HepG2 (cell line): ENCODE results near the gene PLEKHM2. TPM values are rescaled to one million over a fixed set of nuclear protein-coding genes. Genes with fewer than 3 reads are reported as not detected.

Experiments
- ATAC-seq: fragments of 200-7000 bp; cut with Tn5 transposase; 3 replicates; pipeline ENCODE4 v1.9.1; 2020; ENCODE audit warnings: mild to moderate bottlenecking, moderate library complexity
- BruUV-seq: library from RNA; stranded (reverse); fragments of 400-500 nt; replicated peaks from 2 replicates; lab custom pipeline; 2021; lab: Mats Ljungman, UMichigan
- CTCF ChIA-PET: fragments of 300-600 bp; formaldehyde crosslinking; extraction: SDS; loops from one replicate; lab custom pipeline; 2021; ENCODE audit warnings: low total read pairs, inconsistent platforms, low intra/inter-chr PET ratio; lab: Yijun Ruan, JAX
- POLR2A ChIA-PET: fragments of 350-600 bp; sonication (Branson Sonifier 250); formaldehyde crosslinking; loops from one replicate; lab custom pipeline; 2020; ENCODE audit warnings: antibody characterized with exemption, inconsistent platforms; lab: Yijun Ruan, JAX
- DNase-seq: peaks from one replicate; pipeline ENCODE4 v3.0.0-alpha.2; 2015; ENCODE audit warnings: low spot score
- FAIRE-seq: peaks from 3 replicates; lab custom pipeline; 2011; peaks lifted over from hg19 to GRCh38; lab: Jason Lieb, UNC
- H2AFZ ChIP-seq: one replicate; pipeline ENCODE4 v1.6.1; 2011; ENCODE audit warnings: low read length, inconsistent platforms
- H3K27ac ChIP-seq: fragments of 300-600 bp; 3 replicates; pipeline ENCODE4 v1.8.0; 2011; ENCODE audit warnings: mixed run types, mild to moderate bottlenecking, mixed read lengths, low read length, inconsistent platforms; ENCODE audit not compliant: insufficient read depth; ENCODE audit errors: extremely low read length
- H3K27me3 ChIP-seq, 2 experiments: fragments of 200-600 bp in 1 of 2; 2 replicates in 1 of 2; 3 replicates in 1 of 2; pipeline versions ENCODE4 v1.6.0 to v1.8.0; 2011; ENCODE audit warnings: low read length in 2 of 2, mild to moderate bottlenecking in 2 of 2, moderate library complexity in 2 of 2, inconsistent platforms in 1 of 2; ENCODE audit not compliant: insufficient read depth in 2 of 2, control insufficient read depth in 1 of 2
- H3K36me3 ChIP-seq, 2 experiments: fragments of 200-600 bp in 1 of 2; replicated peaks in 1 of 2; 2 replicates in 1 of 2; 3 replicates in 1 of 2; pipeline versions ENCODE4 v1.5.1 to v1.8.0; 2011; ENCODE audit warnings: low read length in 2 of 2, inconsistent platforms in 1 of 2; ENCODE audit not compliant: insufficient read depth in 2 of 2, control insufficient read depth in 1 of 2
- H3K4me1 ChIP-seq: 2 replicates; pipeline ENCODE4 v1.5.1; 2012; ENCODE audit warnings: low read length, inconsistent platforms; ENCODE audit not compliant: insufficient read depth
- H3K4me2 ChIP-seq: 2 replicates; pipeline ENCODE4 v1.6.0; 2011; ENCODE audit warnings: low read depth, low read length, inconsistent platforms
- H3K4me3 ChIP-seq, 3 experiments: fragments of 200-600 bp in 1 of 3; sonication (generic), shearing (Covaris generic) in 1 of 3; replicated peaks in 1 of 3; 2 replicates each; pipeline ENCODE4 v1.5.1; 2011 to 2016; ENCODE audit warnings: low read length in 3 of 3, inconsistent platforms in 2 of 3, low read depth in 2 of 3, mild to moderate bottlenecking in 2 of 3, control low read depth in 1 of 3, mixed read lengths in 1 of 3; ENCODE audit not compliant: insufficient read depth in 1 of 3
- H3K79me2 ChIP-seq: one replicate; pipeline ENCODE4 v1.6.1; 2011; ENCODE audit warnings: low read length, inconsistent platforms; ENCODE audit not compliant: insufficient read depth
- H3K9ac ChIP-seq: 2 replicates; pipeline ENCODE4 v1.6.0; 2011; ENCODE audit warnings: mild to moderate bottlenecking, low read depth, low read length, inconsistent platforms; ENCODE audit not compliant: insufficient read depth
- H3K9me3 ChIP-seq: 2 replicates; pipeline ENCODE4 v1.5.1; 2012; ENCODE audit warnings: mild to moderate bottlenecking, low read length
- H4K20me1 ChIP-seq: 2 replicates; pipeline ENCODE4 v1.6.0; 2011; ENCODE audit warnings: inconsistent platforms, mild to moderate bottlenecking, low read length, moderate library complexity; ENCODE audit not compliant: insufficient read depth
- ARNT ChIP-seq: fragments of 450-650 bp; IDR thresholded peaks from 2 replicates; pipeline ENCODE4 v1.6.1; 2017
- CAMTA2 ChIP-seq: sonication (generic); formaldehyde crosslinking; IDR thresholded peaks from 2 replicates; pipeline ENCODE4 v1.4.0; 2020; ENCODE audit warnings: mild to moderate bottlenecking, missing genetic modification reagents, borderline replicate concordance
- FOXK1 ChIP-seq: sonication (generic); formaldehyde crosslinking; IDR thresholded peaks from 2 replicates; pipeline ENCODE4 v1.4.0; 2020; ENCODE audit warnings: low read depth, missing genetic modification reagents, borderline replicate concordance
- KLF12 ChIP-seq: sonication (generic); formaldehyde crosslinking; IDR thresholded peaks from 2 replicates; pipeline ENCODE4 v1.4.0; 2020; ENCODE audit warnings: missing genetic modification reagents, borderline replicate concordance
- RELA ChIP-seq: sonication (generic); formaldehyde crosslinking; IDR thresholded peaks from 2 replicates; pipeline ENCODE4 v1.4.0; 2020; ENCODE audit warnings: missing genetic modification reagents
- RFX5 ChIP-seq: IDR thresholded peaks from 2 replicates; pipeline ENCODE4 v1.6.1; 2011; ENCODE audit warnings: low read depth, low read length, improper control_type of control experiment
- ZNF17 ChIP-seq: sonication (generic); formaldehyde crosslinking; IDR thresholded peaks from 2 replicates; pipeline ENCODE4 v1.5.0; 2020; ENCODE audit warnings: mild to moderate bottlenecking, missing genetic modification reagents
- ZNF556 ChIP-seq: sonication (generic); formaldehyde crosslinking; IDR thresholded peaks from 2 replicates; pipeline ENCODE4 v1.4.0; 2020; ENCODE audit warnings: mild to moderate bottlenecking, missing genetic modification reagents, borderline replicate concordance
- ZNF605 ChIP-seq: sonication (generic); formaldehyde crosslinking; IDR thresholded peaks from 2 replicates; pipeline ENCODE4 v1.8.0; 2022; ENCODE audit warnings: mild to moderate bottlenecking, missing genetic modification reagents
- ZNF737 ChIP-seq: sonication (generic); formaldehyde crosslinking; IDR thresholded peaks from 2 replicates; pipeline ENCODE4 v1.5.0; 2020; ENCODE audit warnings: missing genetic modification reagents, mild to moderate bottlenecking, borderline replicate concordance
- WGBS: methylation state at CpG from one replicate; pipeline ENCODE4 v1.1.6; 2017; ENCODE audit warnings: low lambda C conversion rate; 5-methylcytosine and 5-hydroxymethylcytosine counted together
- in situ Hi-C: cut with HindIII; loops from 2 replicates; pipeline ENCODE4 v1.10.0; 2017; ENCODE audit warnings: low pct_unique_long_range_greater_than_20kb; ENCODE audit not compliant: extremely low pct_ligation_motif_present
- intact Hi-C: fragments of 100-400 bp; cut with micrococcal nuclease; formaldehyde crosslinking; loops from one replicate; pipeline ENCODE4 v1.10.0; 2022; ENCODE audit not compliant: unreplicated experiment
- polyA plus RNA-seq, 8 experiments: library from polyadenylated mRNA; depleted of rRNA in 3 of 8; stranded (reverse) in 7 of 8; unstranded in 1 of 8; fragments of >200 nt; fragmentation: Illumina TruSeq in 4 of 8; extraction: Trizol in 4 of 8; gene quantifications; 2 replicates each; pipeline versions ENCODE4 v1.2.1 to v1.2.3, GENCODE V29; 2011 to 2016; ENCODE audit warnings: low read depth in 4 of 8, missing spikeins in 1 of 8, mixed read lengths in 1 of 8; ENCODE audit not compliant: insufficient read depth in 1 of 8
- total RNA-seq, 5 experiments: library from RNA; depleted of rRNA; stranded (reverse); fragments of >200 nt; fragmentation: Illumina TruSeq; extraction: Trizol; gene quantifications; 2 replicates each; pipeline ENCODE4 v1.2.3, GENCODE V29; 2016; ENCODE audit warnings: low read depth in 1 of 5
- TF ChIP-seq, protein P1 (sequence below): sonication (generic); formaldehyde crosslinking; IDR thresholded peaks from 2 replicates; pipeline ENCODE4 v1.4.0; 2020; ENCODE audit warnings: low read depth, missing genetic modification reagents
- TF ChIP-seq, protein P2 (sequence below): sonication (generic); formaldehyde crosslinking; IDR thresholded peaks from 2 replicates; pipeline ENCODE4 v1.4.0; 2020; ENCODE audit warnings: mild to moderate bottlenecking, low read depth, missing genetic modification reagents

PLEKHM2 gene
- total and polyA plus RNA-seq, 2 of the 13 experiments (the other 11 are each of a cell fraction or from before 2014, with no cell fraction given), result 16.5 to 27.3 TPM

DNA sequence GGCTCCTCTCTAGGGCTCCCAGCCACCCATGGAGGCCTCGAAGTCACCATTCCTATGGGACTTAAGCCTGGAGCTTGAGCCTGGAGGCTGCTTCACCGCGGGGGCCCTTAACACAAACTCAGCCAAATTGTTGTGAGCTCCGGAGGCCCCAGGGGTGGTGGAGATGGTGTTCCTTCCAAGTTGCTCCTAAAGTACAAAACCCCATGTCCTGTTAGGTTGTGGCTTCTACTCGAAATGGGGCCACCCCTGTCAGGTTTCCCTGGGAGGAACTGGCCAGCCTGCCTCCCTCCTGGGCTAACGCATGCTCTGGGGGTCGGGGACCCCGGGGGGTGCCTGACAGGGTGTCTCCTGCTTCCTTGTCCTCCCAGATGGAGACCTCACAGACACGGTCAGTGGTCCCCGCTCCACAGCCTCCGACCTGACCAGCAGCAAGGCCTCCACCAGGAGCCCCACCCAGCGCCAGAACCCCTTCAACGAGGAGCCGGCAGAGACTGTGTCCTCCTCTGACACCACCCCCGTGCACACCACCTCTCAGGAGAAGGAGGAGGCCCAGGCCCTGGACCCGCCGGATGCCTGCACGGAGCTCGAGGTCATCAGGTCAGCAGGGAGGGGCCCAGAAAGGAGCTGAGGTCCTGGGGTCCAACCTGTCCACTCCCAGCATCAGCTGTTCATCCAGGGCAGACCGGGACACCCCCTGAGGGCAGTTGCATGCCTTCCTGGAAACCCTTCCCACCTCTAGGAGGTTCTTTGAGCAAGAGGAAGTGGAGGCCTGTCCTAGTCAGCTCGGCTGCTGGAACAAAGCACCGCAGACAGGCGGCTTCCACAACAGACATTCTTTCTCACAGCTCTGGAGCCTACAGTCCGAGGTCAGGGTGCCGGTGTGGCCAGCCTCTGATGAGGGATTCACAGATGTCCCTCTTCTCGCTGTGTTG lies 41.1 kb downstream of the PLEKHM2 start:
- CTCF ChIA-PET, result no interaction called here
- POLR2A ChIA-PET, result no interaction called here
- Histone ChIP-seq H3K79me2 (no peaks in the 10 kb centered on the region), H3K4me2 (no peak overlapping the region), H3K27ac (no peak overlapping the region), H3K36me3 (peaks cover 14 to 50% of the 10 kb centered on the region in 2 experiments; a peak in 4 of 5 replicates), H3K4me3 (no peak overlapping the region), H4K20me1 (no peaks in the 10 kb centered on the region), H2AFZ (no peak overlapping the region), H3K9me3 (no peaks in the 10 kb centered on the region), H3K27me3 (no peaks in the 10 kb centered on the region), H3K9ac (no peak overlapping the region), H3K4me1 (no peaks in the 10 kb centered on the region)
- ATAC-seq, result no peak
- TF ChIP-seq CAMTA2 (CRISPR knock-in tag) (no peak), ZNF556 (CRISPR knock-in tag) (no peak)
- in situ Hi-C loops (no loop called here), intact Hi-C loops (no loop called here)
- no peak for DNase-seq
- 96% methylated on average over 4 of the region's 26 CpGs for WGBS
- BruUV-seq, result no TSS peak
- no peak for FAIRE-seq

DNA sequence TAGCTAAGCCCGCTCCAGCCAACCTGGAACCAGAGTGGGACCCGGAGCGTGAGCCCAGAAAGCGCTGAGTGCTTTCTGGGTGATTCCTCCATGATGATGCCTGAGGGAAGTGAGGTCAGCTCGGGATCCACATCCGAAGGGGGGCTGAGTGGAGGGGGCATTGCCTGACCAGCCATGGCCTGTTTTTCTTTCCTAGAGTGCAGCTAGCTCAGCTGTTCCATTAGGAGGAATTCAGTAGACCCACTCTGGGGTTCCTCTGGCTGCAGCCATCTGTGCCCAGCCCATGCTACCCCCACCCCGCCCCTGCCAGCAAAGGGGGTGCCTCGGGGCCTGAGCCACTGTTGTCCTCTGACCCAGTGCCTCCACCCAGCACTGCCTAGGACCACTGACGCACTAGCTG lies 42.4 kb downstream of the PLEKHM2 start:
- intact Hi-C loops, result no loop called here
- no peak overlapping the region for H3K27ac ChIP-seq
- in situ Hi-C loops, result no loop called here
- H3K4me3 ChIP-seq, result no peak overlapping the region
- FAIRE-seq, result no peak
- ChIA-PET POLR2A (no interaction called here), CTCF (no interaction called here)
- H3K27me3 ChIP-seq, result no peaks in the 10 kb centered on the region
- 100% methylated on average over 4 of the region's 9 CpGs for WGBS
- H4K20me1 ChIP-seq, result no peaks in the 10 kb centered on the region
- H3K4me2 ChIP-seq, result no peak overlapping the region
- no peaks in the 10 kb centered on the region for H3K9me3 ChIP-seq
- no peaks in the 10 kb centered on the region for H3K4me1 ChIP-seq
- H3K79me2 ChIP-seq, result no peaks in the 10 kb centered on the region
- H2AFZ ChIP-seq, result no peak overlapping the region
- BruUV-seq, result no TSS peak
- H3K36me3 ChIP-seq, result peaks cover 15 to 45% of the 10 kb centered on the region in 2 experiments; a peak in 4 of 5 replicates
- DNase-seq, result no peak
- no peak for ATAC-seq
- no peak overlapping the region for H3K9ac ChIP-seq
- no peak for TF ChIP-seq KLF12 (CRISPR knock-in tag)
- TF ChIP-seq ZNF737, result no peak
- no peak for TF ChIP-seq FOXK1 (CRISPR knock-in tag)
- no peak for TF ChIP-seq ZNF17
- TF ChIP-seq ZNF605 (CRISPR knock-in tag), result no peak
- TF ChIP-seq, protein P1, sequence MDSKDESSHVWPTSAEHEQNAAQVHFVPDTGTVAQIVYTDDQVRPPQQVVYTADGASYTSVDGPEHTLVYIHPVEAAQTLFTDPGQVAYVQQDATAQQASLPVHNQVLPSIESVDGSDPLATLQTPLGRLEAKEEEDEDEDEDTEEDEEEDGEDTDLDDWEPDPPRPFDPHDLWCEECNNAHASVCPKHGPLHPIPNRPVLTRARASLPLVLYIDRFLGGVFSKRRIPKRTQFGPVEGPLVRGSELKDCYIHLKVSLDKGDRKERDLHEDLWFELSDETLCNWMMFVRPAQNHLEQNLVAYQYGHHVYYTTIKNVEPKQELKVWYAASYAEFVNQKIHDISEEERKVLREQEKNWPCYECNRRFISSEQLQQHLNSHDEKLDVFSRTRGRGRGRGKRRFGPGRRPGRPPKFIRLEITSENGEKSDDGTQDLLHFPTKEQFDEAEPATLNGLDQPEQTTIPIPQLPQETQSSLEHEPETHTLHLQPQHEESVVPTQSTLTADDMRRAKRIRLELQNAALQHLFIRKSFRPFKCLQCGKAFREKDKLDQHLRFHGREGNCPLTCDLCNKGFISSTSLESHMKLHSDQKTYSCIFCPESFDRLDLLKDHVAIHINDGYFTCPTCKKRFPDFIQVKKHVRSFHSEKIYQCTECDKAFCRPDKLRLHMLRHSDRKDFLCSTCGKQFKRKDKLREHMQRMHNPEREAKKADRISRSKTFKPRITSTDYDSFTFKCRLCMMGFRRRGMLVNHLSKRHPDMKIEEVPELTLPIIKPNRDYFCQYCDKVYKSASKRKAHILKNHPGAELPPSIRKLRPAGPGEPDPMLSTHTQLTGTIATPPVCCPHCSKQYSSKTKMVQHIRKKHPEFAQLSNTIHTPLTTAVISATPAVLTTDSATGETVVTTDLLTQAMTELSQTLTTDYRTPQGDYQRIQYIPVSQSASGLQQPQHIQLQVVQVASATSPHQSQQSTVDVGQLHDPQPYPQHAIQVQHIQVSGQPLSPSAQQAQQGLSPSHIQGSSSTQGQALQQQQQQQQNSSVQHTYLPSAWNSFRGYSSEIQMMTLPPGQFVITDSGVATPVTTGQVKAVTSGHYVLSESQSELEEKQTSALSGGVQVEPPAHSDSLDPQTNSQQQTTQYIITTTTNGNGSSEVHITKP, result no peak
- TF ChIP-seq, protein P2, sequence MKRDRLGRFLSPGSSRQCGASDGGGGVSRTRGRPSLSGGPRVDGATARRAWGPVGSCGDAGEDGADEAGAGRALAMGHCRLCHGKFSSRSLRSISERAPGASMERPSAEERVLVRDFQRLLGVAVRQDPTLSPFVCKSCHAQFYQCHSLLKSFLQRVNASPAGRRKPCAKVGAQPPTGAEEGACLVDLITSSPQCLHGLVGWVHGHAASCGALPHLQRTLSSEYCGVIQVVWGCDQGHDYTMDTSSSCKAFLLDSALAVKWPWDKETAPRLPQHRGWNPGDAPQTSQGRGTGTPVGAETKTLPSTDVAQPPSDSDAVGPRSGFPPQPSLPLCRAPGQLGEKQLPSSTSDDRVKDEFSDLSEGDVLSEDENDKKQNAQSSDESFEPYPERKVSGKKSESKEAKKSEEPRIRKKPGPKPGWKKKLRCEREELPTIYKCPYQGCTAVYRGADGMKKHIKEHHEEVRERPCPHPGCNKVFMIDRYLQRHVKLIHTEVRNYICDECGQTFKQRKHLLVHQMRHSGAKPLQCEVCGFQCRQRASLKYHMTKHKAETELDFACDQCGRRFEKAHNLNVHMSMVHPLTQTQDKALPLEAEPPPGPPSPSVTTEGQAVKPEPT, result no peak
- no peak for TF ChIP-seq ARNT
- no peak for TF ChIP-seq RFX5
- no peak for TF ChIP-seq RELA (CRISPR knock-in tag)
